HT-29 (cell line): ENCODE measurements around the gene ENOX1. TPM values are rescaled to one million over a fixed set of nuclear protein-coding genes. Genes with fewer than 3 reads are reported as not detected.

Source experiments
- DNase-seq: peaks from one replicate; pipeline ENCODE4 v3.0.0-alpha.2; 2015; ENCODE audit warnings: low spot score
- total RNA-seq: library from RNA; depleted of rRNA; stranded (reverse); fragments of >200 nt; shearing (Covaris generic); gene quantifications from 2 replicates; pipeline ENCODE4 v1.2.3, GENCODE V29; 2014

Gene ENOX1
- total RNA-seq, 1 experiment from 2014 or later, result 0.10 TPM

GRCh38 chr13:43389573-43389972 lies 397.2 kb downstream of the ENOX1 start:
- DNase-seq, result no peak

DNA sequence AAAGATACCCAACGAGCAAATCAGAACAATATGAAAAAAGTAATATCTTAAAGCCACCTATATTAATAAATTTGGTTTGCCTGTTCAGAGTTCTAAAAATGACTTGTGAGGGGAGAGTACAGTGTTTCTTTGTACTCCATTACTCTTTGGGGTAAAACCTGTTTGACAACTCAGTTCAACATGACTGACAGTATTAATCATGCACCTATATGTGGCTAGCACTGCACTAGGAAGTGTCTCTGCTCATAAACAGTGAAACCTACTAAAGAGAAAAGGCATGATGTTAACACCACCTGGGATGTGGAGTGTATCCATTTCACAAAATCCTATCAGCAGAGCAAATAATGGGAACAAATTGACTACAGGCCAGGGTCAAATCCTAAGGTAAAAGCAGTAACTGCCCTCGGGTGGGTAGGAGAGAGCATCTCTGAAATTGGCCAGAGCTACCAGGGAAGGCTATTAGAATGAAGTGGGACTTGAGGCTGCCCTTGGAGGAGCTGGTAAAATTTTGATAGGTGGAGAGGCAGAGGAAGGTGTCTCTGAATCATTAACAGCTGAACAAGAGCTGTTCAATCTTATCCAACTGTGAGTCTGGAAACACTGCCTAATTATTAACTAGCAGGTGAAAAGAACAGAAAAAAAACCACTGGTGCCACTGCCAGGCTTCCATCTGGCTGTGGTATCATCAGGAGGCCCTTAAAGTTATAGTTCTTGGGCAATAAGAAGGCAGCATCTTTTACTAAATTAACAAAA lies 398.3 kb downstream of the ENOX1 start:
- peak; percentile 89 for DNase-seq

DNA sequence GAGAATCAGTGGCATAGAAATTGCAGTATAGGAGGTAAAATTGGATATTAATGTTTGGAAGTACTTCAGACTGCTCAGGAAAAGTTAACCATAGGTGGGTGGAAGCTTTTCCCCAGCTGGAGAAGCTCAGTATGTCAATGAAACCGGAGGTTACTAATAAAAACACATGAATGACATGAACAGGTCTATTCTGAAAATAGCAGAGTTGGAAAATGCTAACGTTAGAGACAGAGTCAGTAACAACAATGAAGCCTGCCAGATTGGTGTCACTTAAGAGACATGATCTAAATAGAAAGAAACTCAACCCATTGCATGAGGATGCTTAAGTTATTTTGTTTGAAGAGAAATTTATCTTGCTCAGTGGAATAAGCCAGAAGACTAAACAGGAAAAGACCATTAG lies 398.9 kb downstream of the ENOX1 start:
- no peak for DNase-seq

GRCh38 chr13:43383498-43384165 lies 403.1 kb downstream of the ENOX1 start:
- DNase-seq, result no peak

GRCh38 chr13:43379738-43380137 lies 407.0 kb downstream of the ENOX1 start:
- DNase-seq, result no peak

- no peak for DNase-seq
These were observed 408.8 kb downstream of the ENOX1 start for GRCh38 chr13:43377973-43378372.

DNA sequence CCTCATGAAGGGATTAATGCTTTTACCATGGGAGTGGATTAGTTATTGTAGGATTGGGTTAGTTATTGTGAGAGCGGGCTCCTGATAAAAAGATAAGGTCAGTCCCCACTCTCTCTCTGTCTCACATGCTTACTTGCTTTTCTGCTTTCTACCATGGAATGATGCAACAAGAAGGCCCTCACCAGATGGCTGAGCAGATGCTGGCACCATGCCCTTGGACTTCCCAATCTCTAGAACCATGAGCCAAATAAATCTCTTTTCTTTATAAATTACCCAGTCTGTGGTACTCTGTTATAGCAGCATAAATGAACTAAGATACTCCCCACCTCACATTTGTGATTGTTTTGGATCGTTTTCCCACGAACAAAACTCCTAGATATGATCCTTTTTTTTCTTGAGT lies 409.6 kb downstream of the ENOX1 start:
- DNase-seq, result no peak

- no peak for DNase-seq
These were observed 410.2 kb downstream of the ENOX1 start for GRCh38 chr13:43376596-43376995.

DNA sequence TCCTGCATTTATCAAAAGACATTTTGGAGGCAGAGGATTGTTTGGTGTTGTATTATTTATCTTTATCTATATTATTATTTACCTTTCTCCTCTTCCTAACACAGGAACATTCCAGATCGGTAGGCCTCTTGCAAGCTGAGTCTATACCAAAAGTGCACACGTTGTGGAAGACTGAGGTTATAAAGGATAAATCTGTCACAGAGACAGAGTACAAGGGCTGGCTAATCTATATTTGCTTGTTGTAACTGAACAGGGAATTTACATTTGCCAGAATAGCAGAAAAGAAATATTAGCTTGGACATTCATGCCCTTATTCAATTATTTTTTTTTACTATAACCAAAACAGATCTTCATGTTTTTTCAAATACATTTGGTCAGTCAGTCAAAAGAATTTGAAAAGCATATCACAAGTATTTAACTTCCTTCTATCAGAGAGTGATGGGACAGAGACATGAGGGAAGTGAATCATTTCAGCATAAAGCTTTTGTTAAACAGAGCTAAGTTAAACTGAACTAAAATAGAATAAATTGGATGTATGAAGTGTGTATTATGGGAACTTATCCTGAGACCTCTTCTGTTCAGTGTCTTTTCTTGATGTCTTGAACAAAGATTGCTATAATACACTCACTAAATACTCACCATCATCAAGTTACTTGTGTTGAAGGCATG lies 410.8 kb downstream of the ENOX1 start:
- DNase-seq, result no peak

GRCh38 chr13:43374621-43375020 lies 412.2 kb downstream of the ENOX1 start:
- DNase-seq, result no peak

DNA sequence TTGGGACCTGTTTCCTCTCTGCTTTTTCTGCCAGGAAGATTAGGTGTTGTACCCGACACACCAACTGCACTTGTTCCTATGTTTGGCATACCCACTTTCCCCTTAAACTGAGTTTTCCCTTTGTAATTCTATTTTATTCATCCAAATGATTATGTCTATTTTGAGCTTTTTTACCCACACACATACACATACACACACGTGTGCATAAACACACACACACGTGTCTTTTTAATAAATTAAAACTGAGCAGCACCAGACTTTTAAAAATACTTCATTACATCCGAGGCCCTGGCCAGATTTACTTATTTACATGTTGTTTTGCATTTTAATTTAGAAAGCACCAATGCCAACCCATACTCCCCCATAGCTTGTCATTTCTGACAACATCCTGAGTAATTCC lies 413.4 kb downstream of the ENOX1 start:
- DNase-seq, result no peak

- no peak for DNase-seq
These were observed 415.9 kb downstream of the ENOX1 start for GRCh38 chr13:43370842-43371241.

GRCh38 chr13:43369319-43369718 lies 417.5 kb downstream of the ENOX1 start:
- no peak for DNase-seq

DNA sequence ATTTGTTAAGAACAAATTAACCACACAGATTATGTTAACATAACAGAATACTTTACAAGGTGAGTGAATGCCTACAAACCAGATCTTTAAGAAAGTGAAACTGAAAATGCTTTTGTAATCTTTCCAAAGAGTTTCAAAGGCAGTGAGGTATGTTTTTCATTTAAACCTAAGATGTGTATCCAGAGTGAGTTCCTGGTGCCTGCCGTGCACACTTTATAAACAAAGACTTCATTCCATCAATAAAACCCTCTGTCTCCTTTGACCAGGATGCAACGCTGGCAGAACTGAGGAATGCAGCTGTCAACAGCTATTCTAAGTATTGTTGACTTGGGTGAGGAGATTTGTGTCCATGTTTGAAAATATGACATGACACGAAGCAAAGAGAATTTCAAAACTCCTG lies 418.8 kb downstream of the ENOX1 start:
- DNase-seq, result no peak

GRCh38 chr13:43365039-43365344 lies 421.8 kb downstream of the ENOX1 start:
- DNase-seq, result no peak

- DNase-seq, result no peak
These were observed 422.3 kb downstream of the ENOX1 start for GRCh38 chr13:43364210-43365038.

- DNase-seq, result no peak
These were observed 423.4 kb downstream of the ENOX1 start for GRCh38 chr13:43363156-43363953.

DNA sequence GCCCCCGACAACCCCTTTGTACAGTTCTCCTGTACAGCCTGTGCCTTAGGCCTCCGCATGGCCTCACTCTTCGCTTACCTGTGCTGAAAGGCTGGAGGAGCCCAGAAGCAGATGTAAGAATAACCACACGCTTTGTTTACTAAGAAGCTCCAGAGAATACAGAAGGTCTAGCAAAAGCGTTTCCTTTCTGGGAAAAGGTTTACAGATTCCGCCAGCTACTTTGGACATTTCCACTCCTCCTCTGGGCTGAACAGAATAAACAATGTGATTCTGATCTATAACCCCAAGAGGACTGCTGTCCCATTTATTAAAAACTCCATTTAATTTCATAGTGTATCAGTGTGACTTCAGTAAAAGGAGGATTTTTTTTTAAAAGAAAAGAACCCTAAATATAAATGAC lies 424.2 kb downstream of the ENOX1 start:
- no peak for DNase-seq

- DNase-seq, result no peak
These were observed 425.7 kb downstream of the ENOX1 start for GRCh38 chr13:43360892-43361610.

GRCh38 chr13:43360171-43360570 lies 426.6 kb downstream of the ENOX1 start:
- no peak for DNase-seq

- DNase-seq, result no peak
These were observed 427.2 kb downstream of the ENOX1 start for GRCh38 chr13:43359536-43359935.
